ENCODE measurements around the gene OR10AD1. TPM values are rescaled to one million over a fixed set of nuclear protein-coding genes. Genes with fewer than 3 reads are reported as not detected.
"Not testable (repeated sequence)": the region's sequence is repeated elsewhere in the genome, so short reads cannot be mapped to it uniquely, and the experiment has no call there.

Gene OR10AD1
- polyA plus RNA-seq, 1 donor (not counting 4 experiments of a cell fraction or from before 2014, with no cell fraction given) = not detected

GRCh38 chr12:48224533-48224932 lies 21.4 kb upstream of the OR10AD1 start:
- DNase-seq (ENCODE audit: low read depth, low spot score); H3K4me3 ChIP-seq (ENCODE audit: control insufficient read depth in 2 of 3, extremely low read depth in 1 of 3, insufficient read depth in 2 of 3, low read depth in 1 of 3, low read length in 3 of 3); H3K4me2 ChIP-seq (ENCODE audit: control insufficient read depth, extremely low read depth, insufficient read depth, low read depth, low read length); H3K9ac ChIP-seq (ENCODE audit: control insufficient read depth, extremely low read depth, insufficient read depth, low read length); dilution Hi-C loops (cut with MboI; ENCODE audit: extremely low pct_ligation_motif_present, low sequenced_read_pairs); H3K4me1 ChIP-seq (ENCODE audit: control insufficient read depth, extremely low read depth, insufficient read depth, low read length); H3K27me3 ChIP-seq (ENCODE audit: control insufficient read depth, extremely low read depth, insufficient read depth, low read length); H4K20me1 ChIP-seq (ENCODE audit: control insufficient read depth, extremely low read depth, insufficient read depth, low read length); H2AFZ ChIP-seq (ENCODE audit: control insufficient read depth, low read length); H3K9me3 ChIP-seq (ENCODE audit: control insufficient read depth, low read depth, low read length); H3K9me1 ChIP-seq (ENCODE audit: control insufficient read depth, extremely low read depth, insufficient read depth, low read length); FAIRE-seq; H3K36me3 ChIP-seq (ENCODE audit: control insufficient read depth in 2 of 2, extremely low read depth in 1 of 2, insufficient read depth in 2 of 2, low read length in 2 of 2); H3K79me2 ChIP-seq (ENCODE audit: control insufficient read depth, insufficient read depth, low read length); H3K27ac ChIP-seq (ENCODE audit: control insufficient read depth, insufficient read depth, low read length): not testable (repeated sequence)

- H3K9me1 ChIP-seq (ENCODE audit: control insufficient read depth, extremely low read depth, insufficient read depth, low read length) = no peaks in the 10 kb centered on the region
- TF ChIP-seq EZH2 (IDR thresholded peaks at IDR 0.05; ENCODE audit: low read length) (no peak), CTCF (optimal IDR thresholded peaks at IDR 0.05 in 1 of 3, IDR thresholded peaks at IDR 0.05 in 1 of 3, conservative IDR thresholded peaks at IDR 0.05 in 1 of 3; ENCODE audit: extremely low read depth in 1 of 3, insufficient read depth in 2 of 3, low read length in 3 of 3) (no peak)
- H3K4me1 ChIP-seq (ENCODE audit: control insufficient read depth, extremely low read depth, insufficient read depth, low read length) = no peaks in the 10 kb centered on the region
- no peaks in the 10 kb centered on the region for H4K20me1 ChIP-seq (ENCODE audit: control insufficient read depth, extremely low read depth, insufficient read depth, low read length)
- H3K9me3 ChIP-seq (ENCODE audit: control insufficient read depth, low read depth, low read length) = no peaks in the 10 kb centered on the region
- H3K4me2 ChIP-seq (ENCODE audit: control insufficient read depth, extremely low read depth, insufficient read depth, low read depth, low read length) = no peak overlapping the region
- H3K36me3 ChIP-seq (ENCODE audit: control insufficient read depth in 2 of 2, extremely low read depth in 1 of 2, insufficient read depth in 2 of 2, low read length in 2 of 2) = no peaks in the 10 kb centered on the region
- no peak for FAIRE-seq
- no peak for DNase-seq (ENCODE audit: low read depth, low spot score)
- no peak overlapping the region for H3K4me3 ChIP-seq (ENCODE audit: control insufficient read depth in 2 of 3, extremely low read depth in 1 of 3, insufficient read depth in 2 of 3, low read depth in 1 of 3, low read length in 3 of 3)
- H3K9ac ChIP-seq (ENCODE audit: control insufficient read depth, extremely low read depth, insufficient read depth, low read length) = no peak overlapping the region
- no peak overlapping the region for H3K27ac ChIP-seq (ENCODE audit: control insufficient read depth, insufficient read depth, low read length)
- no peaks in the 10 kb centered on the region for H3K79me2 ChIP-seq (ENCODE audit: control insufficient read depth, insufficient read depth, low read length)
- no peaks in the 10 kb centered on the region for H3K27me3 ChIP-seq (ENCODE audit: control insufficient read depth, extremely low read depth, insufficient read depth, low read length)
- H2AFZ ChIP-seq (ENCODE audit: control insufficient read depth, low read length) = no peak overlapping the region
- dilution Hi-C loops (cut with MboI; ENCODE audit: extremely low pct_ligation_motif_present, low sequenced_read_pairs) = no loop called here
These were observed 18.6 kb upstream of the OR10AD1 start for GRCh38 chr12:48221645-48222044.

GRCh38 chr12:48220701-48221100 lies 17.6 kb upstream of the OR10AD1 start:
- no peaks in the 10 kb centered on the region for H3K36me3 ChIP-seq (ENCODE audit: control insufficient read depth in 2 of 2, extremely low read depth in 1 of 2, insufficient read depth in 2 of 2, low read length in 2 of 2)
- H3K27me3 ChIP-seq (ENCODE audit: control insufficient read depth, extremely low read depth, insufficient read depth, low read length) = no peaks in the 10 kb centered on the region
- H3K4me2 ChIP-seq (ENCODE audit: control insufficient read depth, extremely low read depth, insufficient read depth, low read depth, low read length) = no peak overlapping the region
- H3K4me3 ChIP-seq (ENCODE audit: control insufficient read depth in 2 of 3, extremely low read depth in 1 of 3, insufficient read depth in 2 of 3, low read depth in 1 of 3, low read length in 3 of 3) = no peak overlapping the region
- H3K79me2 ChIP-seq (ENCODE audit: control insufficient read depth, insufficient read depth, low read length) = no peaks in the 10 kb centered on the region
- no peak overlapping the region for H3K9ac ChIP-seq (ENCODE audit: control insufficient read depth, extremely low read depth, insufficient read depth, low read length)
- H4K20me1 ChIP-seq (ENCODE audit: control insufficient read depth, extremely low read depth, insufficient read depth, low read length) = no peaks in the 10 kb centered on the region
- TF ChIP-seq CTCF (optimal IDR thresholded peaks at IDR 0.05 in 1 of 3, IDR thresholded peaks at IDR 0.05 in 1 of 3, conservative IDR thresholded peaks at IDR 0.05 in 1 of 3; ENCODE audit: extremely low read depth in 1 of 3, insufficient read depth in 2 of 3, low read length in 3 of 3) = no peak
- no peak for TF ChIP-seq EZH2 (IDR thresholded peaks at IDR 0.05; ENCODE audit: low read length)
- no peaks in the 10 kb centered on the region for H3K9me1 ChIP-seq (ENCODE audit: control insufficient read depth, extremely low read depth, insufficient read depth, low read length)
- dilution Hi-C loops (cut with MboI; ENCODE audit: extremely low pct_ligation_motif_present, low sequenced_read_pairs) = no loop called here
- DNase-seq (ENCODE audit: low read depth, low spot score) (no peak), FAIRE-seq (no peak)
- no peaks in the 10 kb centered on the region for H3K9me3 ChIP-seq (ENCODE audit: control insufficient read depth, low read depth, low read length)
- H2AFZ ChIP-seq (ENCODE audit: control insufficient read depth, low read length) = no peak overlapping the region
- H3K4me1 ChIP-seq (ENCODE audit: control insufficient read depth, extremely low read depth, insufficient read depth, low read length) = no peaks in the 10 kb centered on the region
- no peak overlapping the region for H3K27ac ChIP-seq (ENCODE audit: control insufficient read depth, insufficient read depth, low read length)

Measured in keratinocyte (primary cell).